ENCODE results near the gene RAB37. TPM values are rescaled to one million over a fixed set of nuclear protein-coding genes. Genes with fewer than 3 reads are reported as not detected.

Gene RAB37
- total RNA-seq, 1 experiment from 2014 or later, result 2.5 TPM

DNA sequence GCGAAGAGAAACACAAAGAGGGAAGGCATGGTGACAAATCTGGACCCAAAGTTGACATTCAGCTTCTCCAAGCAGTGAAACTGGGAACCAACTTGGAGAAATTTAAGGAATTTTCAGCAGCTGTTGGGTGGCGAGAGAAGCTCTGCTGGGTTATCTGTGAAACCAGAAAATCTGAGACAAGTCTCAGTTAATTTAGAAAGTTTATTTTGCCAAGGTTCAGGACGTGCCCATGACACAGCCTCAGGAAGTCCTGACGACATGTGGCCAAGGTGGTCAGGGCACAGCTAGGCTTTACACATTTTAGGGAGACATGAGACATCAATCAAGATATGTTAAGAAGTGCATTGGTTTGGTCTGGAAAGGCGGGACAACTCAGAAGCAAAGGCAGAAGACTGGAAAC, 13.2 kb upstream of the RAB37 start:
- H3K36me3 Mint-ChIP-seq (ENCODE audit: insufficient read depth in 1 of 3, low read depth in 3 of 3), result no peaks in the 10 kb centered on the region
- Histone ChIP-seq H2BK5ac (ENCODE audit: insufficient read length, low read length) (no peak overlapping the region), H2BK20ac (ENCODE audit: low read depth, low read length, poor library complexity, severe bottlenecking) (no peak overlapping the region), H3K4ac (ENCODE audit: low read depth, low read length) (no peak overlapping the region), H3K18ac (ENCODE audit: insufficient read length, low read depth, low read length) (no peak overlapping the region), H3K23me2 (ENCODE audit: insufficient read length, low read depth, low read length, poor library complexity, severe bottlenecking) (no peaks in the 10 kb centered on the region), H3K79me2 (ENCODE audit: insufficient read depth, low read length) (no peaks in the 10 kb centered on the region), H3K14ac (ENCODE audit: insufficient read depth, low read length) (no peak overlapping the region), H3T11ph (ENCODE audit: low read length) (no peak overlapping the region), H2AFZ (ENCODE audit: low read length) (no peak overlapping the region), H3K9me3 (ENCODE audit: control insufficient read depth, low read depth, low read length) (no peaks in the 10 kb centered on the region), H2BK12ac (ENCODE audit: insufficient read length, low read depth, low read length) (no peak overlapping the region), H2AK5ac (ENCODE audit: insufficient read length, low read length) (no peak overlapping the region), H3K4me2 (ENCODE audit: insufficient read depth, insufficient read length, low read length) (no peak overlapping the region), H2BK120ac (ENCODE audit: low read depth, low read length, poor library complexity, severe bottlenecking) (no peak overlapping the region), H3K56ac (ENCODE audit: insufficient read length, low read depth, low read length) (no peak overlapping the region), H3K23ac (ENCODE audit: insufficient read length, low read depth, low read length) (no peak overlapping the region), H4K8ac (replicated peaks; ENCODE audit: insufficient read length, low read depth, low read length) (no peak overlapping the region), H3K4me1 (ENCODE audit: insufficient read depth, low read length) (no peaks in the 10 kb centered on the region), H4K5ac (ENCODE audit: insufficient read length, low read depth, low read length) (no peak overlapping the region), H3K9ac (ENCODE audit: extremely low read depth, insufficient read length, low read length) (no peak overlapping the region), H3K27ac (ENCODE audit: insufficient read length, low read depth, low read length) (no peak overlapping the region), H4K20me1 (ENCODE audit: control insufficient read depth, insufficient read depth, insufficient read length) (no peaks in the 10 kb centered on the region), H3K79me1 (ENCODE audit: insufficient read depth, low read depth, low read length, poor library complexity, severe bottlenecking) (no peaks in the 10 kb centered on the region), H2BK15ac (ENCODE audit: low read depth, low read length) (no peak overlapping the region), H3K27me3 (ENCODE audit: insufficient read depth, low read length) (no peaks in the 10 kb centered on the region), H4K91ac (ENCODE audit: insufficient read length, low read depth, low read length) (no peak overlapping the region)
- no CpG with 5 or more reads among the region's 5 CpGs for WGBS (ENCODE audit: extremely low coverage, insufficient read length, low lambda C conversion rate)
- H3K9me3 Mint-ChIP-seq, result no peaks in the 10 kb centered on the region
- H3K27ac Mint-ChIP-seq, result no peak overlapping the region
- no peaks in the 10 kb centered on the region for H3K4me1 Mint-ChIP-seq
- no peak for DNase-seq
- peaks cover 43% of the 10 kb centered on the region for H3K27me3 Mint-ChIP-seq (ENCODE audit: low read depth)
- TF ChIP-seq, protein P1, sequence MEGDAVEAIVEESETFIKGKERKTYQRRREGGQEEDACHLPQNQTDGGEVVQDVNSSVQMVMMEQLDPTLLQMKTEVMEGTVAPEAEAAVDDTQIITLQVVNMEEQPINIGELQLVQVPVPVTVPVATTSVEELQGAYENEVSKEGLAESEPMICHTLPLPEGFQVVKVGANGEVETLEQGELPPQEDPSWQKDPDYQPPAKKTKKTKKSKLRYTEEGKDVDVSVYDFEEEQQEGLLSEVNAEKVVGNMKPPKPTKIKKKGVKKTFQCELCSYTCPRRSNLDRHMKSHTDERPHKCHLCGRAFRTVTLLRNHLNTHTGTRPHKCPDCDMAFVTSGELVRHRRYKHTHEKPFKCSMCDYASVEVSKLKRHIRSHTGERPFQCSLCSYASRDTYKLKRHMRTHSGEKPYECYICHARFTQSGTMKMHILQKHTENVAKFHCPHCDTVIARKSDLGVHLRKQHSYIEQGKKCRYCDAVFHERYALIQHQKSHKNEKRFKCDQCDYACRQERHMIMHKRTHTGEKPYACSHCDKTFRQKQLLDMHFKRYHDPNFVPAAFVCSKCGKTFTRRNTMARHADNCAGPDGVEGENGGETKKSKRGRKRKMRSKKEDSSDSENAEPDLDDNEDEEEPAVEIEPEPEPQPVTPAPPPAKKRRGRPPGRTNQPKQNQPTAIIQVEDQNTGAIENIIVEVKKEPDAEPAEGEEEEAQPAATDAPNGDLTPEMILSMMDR (conservative IDR thresholded peaks at IDR 0.05), result no peak
- no peak overlapping the region for H3K4me3 Mint-ChIP-seq

All from H9 (cell line).